GM23338 (cell line): ENCODE results near the gene WDR19. TPM values are rescaled to one million over a fixed set of nuclear protein-coding genes. Genes with fewer than 3 reads are reported as not detected.

Experiments used
- ETS1 ChIP-seq: IDR thresholded peaks from 2 replicates; pipeline ENCODE4 v1.6.1; 2016; ENCODE audit warnings: antibody characterized with exemption
- REST ChIP-seq: IDR thresholded peaks from one replicate; pipeline ENCODE4 v1.6.1; 2018; ENCODE audit warnings: antibody characterized with exemption; ENCODE audit not compliant: unreplicated experiment
- STAT1 ChIP-seq: IDR thresholded peaks from one replicate; pipeline ENCODE4 v1.6.1; 2016; ENCODE audit warnings: antibody characterized with exemption; ENCODE audit not compliant: unreplicated experiment
- polyA plus RNA-seq: library from polyadenylated mRNA; unstranded; fragments of >200 nt; fragmentation: Nextera tagmentation; extraction: Ambion mirVana; gene quantifications from 2 replicates; pipeline ENCODE4 v1.2.1, GENCODE V29; 2016
- total RNA-seq: library from RNA; depleted of rRNA; stranded (reverse); fragments of >200 nt; shearing (Covaris generic); gene quantifications from 2 replicates; pipeline ENCODE4 v1.2.3, GENCODE V29; 2014
- TF ChIP-seq, protein P1 (sequence below): fragments of 250-450 bp; sonication (Bioruptor Pico); IDR thresholded peaks from 2 replicates; pipeline ENCODE4 v1.5.0; 2020; ENCODE audit warnings: mild to moderate bottlenecking, moderate library complexity

WDR19 gene
- total and polyA plus RNA-seq, 2 experiments from 2014 or later, result 17.2 to 23.7 TPM

GRCh38 chr4:39304651-39305050, 122.3 kb downstream of the WDR19 start (continued):
- TF ChIP-seq, protein P1, sequence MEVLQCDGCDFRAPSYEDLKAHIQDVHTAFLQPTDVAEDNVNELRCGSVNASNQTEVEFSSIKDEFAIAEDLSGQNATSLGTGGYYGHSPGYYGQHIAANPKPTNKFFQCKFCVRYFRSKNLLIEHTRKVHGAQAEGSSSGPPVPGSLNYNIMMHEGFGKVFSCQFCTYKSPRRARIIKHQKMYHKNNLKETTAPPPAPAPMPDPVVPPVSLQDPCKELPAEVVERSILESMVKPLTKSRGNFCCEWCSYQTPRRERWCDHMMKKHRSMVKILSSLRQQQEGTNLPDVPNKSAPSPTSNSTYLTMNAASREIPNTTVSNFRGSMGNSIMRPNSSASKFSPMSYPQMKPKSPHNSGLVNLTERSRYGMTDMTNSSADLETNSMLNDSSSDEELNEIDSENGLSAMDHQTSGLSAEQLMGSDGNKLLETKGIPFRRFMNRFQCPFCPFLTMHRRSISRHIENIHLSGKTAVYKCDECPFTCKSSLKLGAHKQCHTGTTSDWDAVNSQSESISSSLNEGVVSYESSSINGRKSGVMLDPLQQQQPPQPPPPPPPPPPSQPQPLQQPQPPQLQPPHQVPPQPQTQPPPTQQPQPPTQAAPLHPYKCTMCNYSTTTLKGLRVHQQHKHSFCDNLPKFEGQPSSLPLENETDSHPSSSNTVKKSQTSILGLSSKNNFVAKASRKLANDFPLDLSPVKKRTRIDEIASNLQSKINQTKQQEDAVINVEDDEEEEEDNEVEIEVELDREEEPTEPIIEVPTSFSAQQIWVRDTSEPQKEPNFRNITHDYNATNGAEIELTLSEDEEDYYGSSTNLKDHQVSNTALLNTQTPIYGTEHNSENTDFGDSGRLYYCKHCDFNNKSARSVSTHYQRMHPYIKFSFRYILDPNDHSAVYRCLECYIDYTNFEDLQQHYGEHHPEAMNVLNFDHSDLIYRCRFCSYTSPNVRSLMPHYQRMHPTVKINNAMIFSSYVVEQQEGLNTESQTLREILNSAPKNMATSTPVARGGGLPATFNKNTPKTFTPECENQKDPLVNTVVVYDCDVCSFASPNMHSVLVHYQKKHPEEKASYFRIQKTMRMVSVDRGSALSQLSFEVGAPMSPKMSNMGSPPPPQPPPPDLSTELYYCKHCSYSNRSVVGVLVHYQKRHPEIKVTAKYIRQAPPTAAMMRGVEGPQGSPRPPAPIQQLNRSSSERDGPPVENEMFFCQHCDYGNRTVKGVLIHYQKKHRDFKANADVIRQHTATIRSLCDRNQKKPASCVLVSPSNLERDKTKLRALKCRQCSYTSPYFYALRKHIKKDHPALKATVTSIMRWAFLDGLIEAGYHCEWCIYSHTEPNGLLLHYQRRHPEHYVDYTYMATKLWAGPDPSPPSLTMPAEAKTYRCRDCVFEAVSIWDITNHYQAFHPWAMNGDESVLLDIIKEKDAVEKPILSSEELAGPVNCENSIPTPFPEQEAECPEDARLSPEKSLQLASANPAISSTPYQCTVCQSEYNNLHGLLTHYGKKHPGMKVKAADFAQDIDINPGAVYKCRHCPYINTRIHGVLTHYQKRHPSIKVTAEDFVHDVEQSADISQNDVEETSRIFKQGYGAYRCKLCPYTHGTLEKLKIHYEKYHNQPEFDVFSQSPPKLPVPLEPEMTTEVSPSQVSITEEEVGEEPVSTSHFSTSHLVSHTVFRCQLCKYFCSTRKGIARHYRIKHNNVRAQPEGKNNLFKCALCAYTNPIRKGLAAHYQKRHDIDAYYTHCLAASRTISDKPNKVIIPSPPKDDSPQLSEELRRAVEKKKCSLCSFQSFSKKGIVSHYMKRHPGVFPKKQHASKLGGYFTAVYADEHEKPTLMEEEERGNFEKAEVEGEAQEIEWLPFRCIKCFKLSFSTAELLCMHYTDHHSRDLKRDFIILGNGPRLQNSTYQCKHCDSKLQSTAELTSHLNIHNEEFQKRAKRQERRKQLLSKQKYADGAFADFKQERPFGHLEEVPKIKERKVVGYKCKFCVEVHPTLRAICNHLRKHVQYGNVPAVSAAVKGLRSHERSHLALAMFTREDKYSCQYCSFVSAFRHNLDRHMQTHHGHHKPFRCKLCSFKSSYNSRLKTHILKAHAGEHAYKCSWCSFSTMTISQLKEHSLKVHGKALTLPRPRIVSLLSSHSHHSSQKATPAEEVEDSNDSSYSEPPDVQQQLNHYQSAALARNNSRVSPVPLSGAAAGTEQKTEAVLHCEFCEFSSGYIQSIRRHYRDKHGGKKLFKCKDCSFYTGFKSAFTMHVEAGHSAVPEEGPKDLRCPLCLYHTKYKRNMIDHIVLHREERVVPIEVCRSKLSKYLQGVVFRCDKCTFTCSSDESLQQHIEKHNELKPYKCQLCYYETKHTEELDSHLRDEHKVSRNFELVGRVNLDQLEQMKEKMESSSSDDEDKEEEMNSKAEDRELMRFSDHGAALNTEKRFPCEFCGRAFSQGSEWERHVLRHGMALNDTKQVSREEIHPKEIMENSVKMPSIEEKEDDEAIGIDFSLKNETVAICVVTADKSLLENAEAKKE, result no peak
- TF ChIP-seq STAT1 (no peak), ETS1 (no peak), REST (no peak)
